HG02885 (cell line): ENCODE measurements around the gene PNPLA5.
A peak's percentile ranks its signal among the peaks of the same experiment; 100 is the strongest.
"Not testable (repeated sequence)": the region's sequence is repeated elsewhere in the genome, so short reads cannot be mapped to it uniquely, and the experiment has no call there.

ENCODE experiments used
- ATAC-seq: cut with Tn5 transposase; IDR thresholded peaks from one replicate; pipeline ENCODE4 v1.9.1; 2021; ENCODE audit warnings: mild to moderate bottlenecking; ENCODE audit not compliant: unreplicated experiment, poor library complexity

The PNPLA5 gene

DNA sequence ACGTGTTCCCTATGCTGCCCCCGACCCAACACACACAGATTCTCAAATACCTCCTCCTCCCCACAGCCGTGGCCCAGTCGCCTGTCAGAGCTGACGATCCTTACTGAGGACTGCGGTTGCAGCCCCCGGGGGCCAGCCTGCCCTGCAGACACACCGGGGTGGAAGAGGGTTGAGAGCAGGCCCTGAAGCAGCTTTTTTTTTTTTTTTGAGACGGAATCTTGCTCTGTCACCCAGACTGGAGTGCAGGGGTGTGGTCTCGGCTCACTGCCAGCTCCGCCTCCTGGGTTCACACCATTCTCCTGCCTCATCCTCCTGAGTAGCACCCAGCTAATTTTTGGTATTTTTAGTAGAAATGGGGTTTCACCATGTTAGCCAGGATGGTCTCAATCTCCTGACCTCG, 11.2 kb upstream of the PNPLA5 start:
- ATAC-seq, result not testable (repeated sequence)

DNA sequence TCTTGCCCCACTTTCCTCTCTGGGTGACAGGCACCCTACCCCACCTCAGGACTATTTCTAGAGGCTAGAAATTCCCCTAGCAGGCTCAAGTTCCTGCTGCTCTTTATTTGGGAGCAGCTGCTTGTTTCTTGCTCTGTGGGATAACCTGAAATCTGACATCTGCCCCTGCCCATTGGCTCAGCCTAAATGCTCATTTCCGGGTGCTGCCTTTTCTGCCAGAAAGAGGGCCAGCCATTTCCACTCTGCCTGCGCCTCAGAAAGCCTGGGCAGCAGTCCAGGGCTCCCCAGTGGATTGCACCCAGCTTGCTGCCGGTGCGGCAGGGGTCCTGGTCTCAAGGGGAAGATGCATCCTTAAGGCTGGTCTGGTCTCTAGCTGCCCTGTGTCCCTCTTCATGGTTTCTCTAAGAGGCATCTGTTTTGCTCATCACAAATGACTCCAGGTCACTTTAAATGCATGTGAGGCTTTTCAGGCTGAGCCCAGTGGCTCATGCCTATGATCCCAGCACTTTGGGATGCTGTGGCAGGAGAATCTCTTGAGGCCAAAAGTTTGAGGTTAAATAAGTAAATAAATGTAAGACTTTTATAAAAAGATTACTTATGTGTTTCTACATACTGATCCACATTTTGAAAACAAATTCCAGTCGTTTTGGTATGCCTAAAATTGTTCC, 10.3 kb upstream of the PNPLA5 start:
- ATAC-seq, result no peak

DNA sequence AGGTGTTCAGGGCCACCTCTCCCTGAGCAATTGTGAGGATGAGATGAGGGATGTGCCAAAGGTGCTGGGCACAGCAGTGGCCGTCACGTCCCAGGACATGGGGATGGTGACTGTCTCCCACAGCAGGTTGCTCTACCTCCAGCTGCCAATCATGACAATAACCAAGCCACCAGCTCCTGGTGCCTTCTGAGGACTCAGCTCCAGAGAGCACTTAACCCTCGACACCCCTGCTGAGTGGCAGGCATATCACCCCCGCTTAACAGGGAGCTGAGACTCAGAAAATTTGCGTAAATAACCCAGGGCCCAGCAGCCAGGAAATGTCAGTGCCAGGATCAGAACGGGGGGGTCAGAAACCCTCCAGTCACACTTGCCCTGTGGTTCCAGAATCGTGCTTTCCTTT, 8.4 kb upstream of the PNPLA5 start:
- ATAC-seq, result no peak

DNA sequence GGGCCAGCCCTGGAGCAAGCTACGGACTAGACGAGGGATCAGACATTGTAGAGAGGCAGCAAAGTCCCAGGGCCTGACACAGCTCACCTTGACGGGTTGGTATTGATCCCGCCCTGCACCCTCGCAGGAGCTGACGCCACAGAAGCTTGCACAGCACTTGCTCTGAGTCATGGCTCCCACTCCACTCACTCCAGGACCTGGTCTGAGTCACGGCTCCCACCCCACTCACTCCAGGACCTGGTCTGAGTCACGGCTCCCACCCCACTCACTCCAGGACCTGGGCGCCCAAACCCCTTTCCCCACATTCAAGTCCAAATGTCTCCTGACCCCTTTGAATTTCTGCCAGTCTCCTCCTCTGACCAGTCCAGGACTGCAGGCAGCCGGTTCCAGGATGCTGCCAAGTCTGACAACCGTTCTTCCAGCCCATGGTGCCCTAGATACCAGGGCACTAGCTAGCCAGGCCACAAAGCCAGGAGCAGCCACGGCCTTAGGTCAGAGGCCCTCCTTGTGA, 6.0 kb upstream of the PNPLA5 start:
- no peak for ATAC-seq

DNA sequence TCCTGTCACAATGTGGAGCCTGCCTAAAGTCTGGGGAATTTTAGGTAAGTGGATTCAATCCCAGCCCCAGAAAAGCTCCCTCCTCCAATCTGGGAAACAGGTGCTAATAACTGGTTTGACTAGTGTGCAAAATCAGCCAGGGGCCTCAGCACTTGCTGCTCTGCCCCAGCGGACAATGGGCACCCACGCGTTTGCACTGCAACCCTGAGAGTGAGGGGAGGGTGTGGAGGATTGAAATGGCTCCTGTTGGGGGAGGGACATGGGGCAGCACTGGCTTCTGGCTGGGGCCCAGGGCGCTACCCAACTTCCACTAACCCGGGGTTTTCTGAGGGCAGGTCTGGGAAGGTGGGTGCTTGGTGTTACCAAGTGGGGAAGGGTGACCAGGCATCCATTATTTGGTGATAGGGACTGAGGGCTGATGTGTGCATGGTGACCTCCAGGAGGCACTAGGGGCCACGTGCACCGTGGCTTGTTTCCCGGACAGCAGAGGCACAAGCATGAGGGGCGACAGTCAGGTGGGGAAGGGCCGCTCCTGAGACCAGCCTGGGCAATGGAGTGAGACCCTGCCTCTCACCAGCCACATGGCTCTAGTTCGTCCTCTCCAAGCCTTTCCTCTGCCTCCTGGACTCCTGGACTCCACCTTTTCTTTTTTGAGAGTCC, 4.3 kb upstream of the PNPLA5 start:
- no peak for ATAC-seq

DNA sequence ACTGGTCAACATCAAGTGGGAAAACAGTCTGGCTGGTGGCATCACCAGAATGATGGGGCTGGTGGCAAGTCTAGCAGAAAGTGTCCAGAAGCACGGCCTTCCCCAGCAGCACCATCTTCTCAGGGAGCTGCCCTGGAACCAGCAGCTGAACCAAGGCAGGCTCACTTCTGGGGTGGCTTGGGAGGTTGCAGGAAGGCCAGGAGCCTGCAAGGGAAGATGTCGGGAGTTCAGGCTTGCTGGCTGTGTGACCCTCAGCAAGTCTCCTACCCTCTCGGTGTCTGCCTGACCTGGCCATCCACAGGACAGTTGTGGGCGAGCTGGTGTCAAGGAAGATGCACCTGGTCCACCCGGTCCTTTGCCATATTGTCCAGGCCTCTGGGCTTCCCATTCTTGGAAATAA, 2.3 kb upstream of the PNPLA5 start:
- no peak for ATAC-seq

DNA sequence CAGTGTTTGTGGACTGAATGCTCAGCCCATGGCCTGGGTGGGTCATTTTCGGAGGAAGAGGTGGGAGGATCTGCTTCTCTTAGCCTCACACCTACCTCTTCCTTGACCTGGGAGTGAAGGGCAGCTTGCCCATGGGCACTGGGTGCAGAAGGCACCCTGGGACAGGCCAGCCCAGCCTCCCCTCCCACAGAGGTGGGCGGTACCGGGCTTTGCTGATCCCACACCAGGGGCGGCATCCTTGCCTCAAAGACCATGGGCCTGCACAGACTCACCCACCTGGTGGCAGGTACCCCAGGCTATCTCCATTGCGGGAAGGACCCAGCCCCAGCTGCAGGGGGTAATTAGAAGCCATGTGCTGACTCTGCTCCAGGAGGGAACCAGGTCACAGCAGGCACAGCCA, 1.5 kb upstream of the PNPLA5 start:
- ATAC-seq, result no peak

DNA sequence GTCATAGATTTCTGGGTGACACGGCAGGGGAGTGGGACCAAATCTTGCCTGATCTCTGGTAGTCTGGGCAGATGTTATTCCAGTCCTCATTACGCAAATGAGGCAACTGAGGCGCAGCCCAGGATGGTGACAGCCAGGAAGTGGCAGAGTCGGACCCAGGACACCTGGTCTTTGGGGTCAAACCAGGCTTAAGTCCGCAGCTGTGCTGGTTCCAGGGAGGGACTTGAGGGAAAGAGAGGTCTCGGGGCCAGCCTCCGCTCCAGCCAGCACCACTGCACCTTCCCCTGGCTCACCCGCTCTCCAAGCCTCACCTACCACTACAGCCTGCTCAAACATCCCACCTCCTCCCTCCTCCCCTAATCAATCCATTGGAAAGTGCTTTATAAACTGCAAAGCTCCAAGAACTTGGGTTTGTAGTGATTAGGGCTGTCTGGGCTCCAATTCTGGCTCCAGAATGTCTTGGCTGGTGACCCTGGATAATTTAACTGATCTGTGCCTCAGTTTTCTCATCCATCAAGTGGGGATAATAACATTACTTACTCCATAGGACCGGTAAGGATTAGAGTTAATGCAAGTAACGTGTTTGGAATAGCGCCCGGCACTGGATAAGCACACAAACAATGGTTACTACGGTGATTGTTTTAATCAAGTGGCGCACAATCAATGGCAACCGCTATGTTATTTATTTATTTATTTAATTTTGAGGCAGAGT, 526 bp upstream of the PNPLA5 start:
- no peak for ATAC-seq

DNA sequence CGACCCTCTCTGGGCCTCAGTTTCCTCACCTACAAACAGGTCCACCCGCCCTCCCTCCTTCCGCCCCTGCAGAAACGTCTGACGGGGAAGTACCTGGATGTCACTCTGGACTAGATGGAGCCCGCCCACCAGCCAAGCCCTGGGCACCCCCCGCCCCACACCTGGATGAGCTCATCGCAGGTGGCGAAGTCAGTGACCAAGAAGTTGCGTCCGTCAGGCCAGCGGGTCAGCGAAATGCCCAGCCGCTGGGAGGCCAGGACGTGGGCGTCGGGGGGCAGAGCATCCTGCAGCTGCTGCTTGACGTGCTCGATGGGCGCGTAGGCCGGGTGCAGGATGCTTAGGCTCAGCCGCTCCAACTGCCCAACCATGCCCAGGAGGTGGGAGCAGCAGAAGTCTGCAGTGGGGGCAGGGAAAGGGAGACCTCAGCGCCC, 897 bp downstream of the PNPLA5 start:
- ATAC-seq, result no peak

DNA sequence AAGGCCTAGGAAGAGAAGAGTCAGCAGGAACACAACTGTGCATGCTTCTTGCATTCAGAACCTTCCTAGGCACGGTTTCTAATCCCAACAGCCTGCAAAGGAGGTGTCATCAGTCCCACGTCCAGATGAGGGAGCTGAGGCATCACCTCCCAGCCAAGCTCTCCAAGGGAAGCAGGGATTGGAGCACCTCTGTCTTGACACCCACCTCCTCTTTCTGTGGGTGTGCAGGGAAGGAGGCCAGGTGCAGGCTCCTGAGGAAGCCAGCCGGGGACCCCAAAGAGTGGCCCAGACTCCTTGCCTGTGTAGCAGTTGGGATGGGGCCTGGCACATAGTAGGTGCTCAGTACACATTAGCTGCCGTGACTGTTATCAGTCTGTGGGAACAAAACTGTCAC, 2.0 kb downstream of the PNPLA5 start:
- ATAC-seq, result no peak

DNA sequence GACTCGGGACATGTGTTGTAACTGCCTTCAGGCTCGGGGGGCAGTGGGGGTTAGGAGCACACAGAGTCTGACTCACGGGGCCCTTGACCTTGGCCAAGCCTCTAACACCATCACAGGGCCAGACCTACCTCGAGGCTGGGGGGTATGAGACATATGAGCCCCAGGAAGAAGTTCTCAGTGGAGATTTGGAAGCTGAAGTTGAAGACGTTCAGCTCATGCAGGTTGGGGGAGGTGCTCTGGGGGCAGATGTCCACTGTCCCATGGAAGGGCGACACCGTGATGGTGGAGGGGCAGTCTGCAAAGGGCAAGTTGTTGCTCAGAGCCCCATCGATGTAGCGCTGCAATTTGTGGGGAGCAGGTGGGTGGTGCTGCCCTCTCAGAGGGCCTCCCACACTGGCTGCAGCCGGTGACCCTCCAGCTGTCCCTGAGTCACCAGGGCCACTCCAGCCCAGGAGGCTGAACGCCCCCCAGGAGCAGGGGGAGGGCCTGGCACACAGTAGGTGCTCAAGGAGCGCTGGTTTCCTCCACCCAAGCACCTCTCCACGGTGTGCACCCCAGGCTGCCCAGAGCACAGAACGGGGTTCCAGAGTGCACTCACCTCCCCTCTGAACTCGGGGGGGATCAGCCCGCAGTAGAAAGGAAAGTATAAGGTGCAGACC, 2.5 kb downstream of the PNPLA5 start:
- no peak for ATAC-seq

DNA sequence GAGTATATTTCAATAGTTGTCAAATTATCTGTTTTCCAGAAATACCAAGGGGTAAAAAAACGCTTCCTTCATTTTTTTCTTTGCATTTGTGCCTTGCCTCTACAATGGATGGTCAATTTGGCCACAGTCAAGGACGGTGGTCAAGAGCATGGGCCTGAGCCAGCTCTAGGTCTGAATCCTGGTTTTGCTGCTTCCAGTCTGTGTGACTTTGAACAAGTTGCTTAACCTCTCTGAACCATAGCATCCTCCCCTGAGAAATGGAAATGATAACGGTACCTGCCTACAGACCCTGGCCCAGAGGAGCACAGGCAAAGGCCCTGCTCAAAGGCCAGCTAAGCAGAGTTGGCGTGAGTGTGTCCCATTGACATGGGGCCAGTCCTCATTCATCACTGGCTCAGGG, 3.1 kb downstream of the PNPLA5 start:
- ATAC-seq, result no peak

DNA sequence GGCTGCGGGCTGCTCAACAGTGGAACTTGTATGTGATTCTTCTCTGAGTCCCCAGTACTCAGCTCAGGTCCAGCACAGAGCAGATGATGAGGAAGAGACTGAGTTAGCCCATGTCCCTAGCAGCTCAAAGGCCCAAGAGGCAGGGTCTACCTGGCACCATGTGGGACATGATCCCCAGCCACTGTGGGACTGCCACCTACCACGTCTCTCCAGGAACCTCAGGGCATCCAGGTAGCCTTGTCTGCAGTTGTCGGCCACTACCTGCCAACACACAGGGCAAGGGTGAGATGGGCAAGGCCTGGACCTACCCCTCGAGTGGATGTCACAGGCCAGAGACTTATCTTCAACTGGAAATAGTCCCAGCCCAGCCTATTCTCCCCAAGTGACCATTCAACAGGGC, 4.4 kb downstream of the PNPLA5 start:
- no peak for ATAC-seq

DNA sequence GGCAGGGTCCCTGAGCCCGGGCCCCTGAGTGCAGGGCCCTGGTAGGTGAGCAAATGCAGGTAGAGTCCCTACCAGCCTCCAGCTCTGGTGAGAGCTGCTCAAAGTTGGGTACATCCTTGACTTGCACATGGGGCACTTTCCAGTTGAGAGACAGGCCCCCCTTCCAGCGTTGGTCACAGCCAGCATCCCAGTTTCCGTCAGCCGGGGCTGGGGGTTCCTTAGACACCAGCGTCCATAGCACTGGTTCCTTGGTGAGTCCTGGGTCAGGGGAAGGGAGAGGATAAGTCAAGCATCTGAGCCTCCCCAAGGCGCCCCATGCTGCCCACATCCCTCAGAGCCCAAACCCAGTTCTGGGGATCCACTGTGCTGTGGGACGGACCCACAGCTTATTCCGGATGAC, 5.6 kb downstream of the PNPLA5 start:
- no peak for ATAC-seq

DNA sequence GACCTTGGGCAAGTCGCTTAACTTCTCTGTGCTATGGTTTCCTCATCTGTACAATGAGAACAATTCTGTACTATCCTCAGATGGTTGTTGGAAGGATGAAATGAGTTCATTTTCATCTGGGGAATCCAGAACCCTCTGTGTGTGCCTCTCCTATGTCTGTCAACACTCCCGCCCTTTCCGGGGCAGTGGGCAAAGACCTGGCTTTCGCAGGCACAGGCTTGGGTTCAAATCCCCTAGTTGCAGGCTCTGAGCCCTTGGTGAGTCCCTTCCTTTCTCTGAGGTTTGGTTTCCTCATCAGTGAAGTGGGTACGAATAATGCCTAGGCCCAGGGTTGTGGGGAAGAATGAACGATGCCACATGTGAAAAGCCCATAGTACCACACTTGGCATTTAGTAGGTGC, 6.0 kb downstream of the PNPLA5 start:
- ATAC-seq, result no peak

DNA sequence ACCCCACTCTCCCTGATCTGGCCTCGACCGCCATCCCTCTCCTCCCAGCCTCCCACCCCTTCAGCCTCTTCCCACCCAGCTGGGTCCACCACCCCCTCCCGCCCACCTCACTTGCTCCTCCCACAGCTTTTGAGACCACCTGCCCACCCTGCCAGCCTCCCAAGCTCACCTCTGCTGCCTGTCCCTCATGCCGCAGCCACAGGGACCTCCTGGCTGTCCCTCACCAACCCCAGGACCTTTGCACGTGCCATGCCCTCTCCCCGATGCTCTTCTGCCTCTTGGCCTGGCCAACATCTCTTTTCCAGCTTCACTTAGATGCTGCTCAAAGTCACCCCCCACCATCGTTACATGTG, 6.5 kb downstream of the PNPLA5 start:
- no peak for ATAC-seq

DNA sequence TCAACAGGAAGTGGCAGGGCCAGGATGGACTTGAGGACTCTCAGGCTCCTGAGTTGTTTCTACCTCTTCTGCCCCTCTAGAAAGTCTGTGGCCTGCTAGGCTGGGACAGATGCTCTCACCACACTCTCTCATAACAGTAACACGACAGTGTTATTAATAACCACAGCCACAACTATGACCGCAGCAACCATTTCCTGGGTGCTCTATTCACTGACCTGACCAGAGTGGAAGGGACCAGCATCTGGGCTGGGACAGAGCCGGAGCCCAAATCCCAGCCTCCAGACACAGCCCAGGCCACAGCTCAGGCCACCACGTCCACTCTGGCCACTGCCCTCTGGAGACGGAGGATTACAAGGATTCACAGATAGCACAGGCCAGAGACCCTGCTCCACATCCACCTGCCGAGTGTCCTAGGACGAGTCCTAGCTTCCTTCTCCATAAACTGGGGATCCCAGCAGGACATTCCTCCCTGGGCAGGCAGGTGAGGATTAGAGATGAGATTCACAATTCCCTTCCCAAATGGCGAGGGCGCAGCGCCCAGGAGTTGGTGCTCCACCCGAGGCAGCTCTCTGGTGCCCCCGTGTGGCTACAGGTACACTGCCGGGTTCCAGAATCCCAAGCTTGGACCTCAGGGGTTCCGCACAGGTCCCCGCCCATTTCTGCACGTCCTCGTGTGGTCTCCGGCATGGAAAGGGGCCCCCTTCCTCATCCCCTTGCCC, 7.1 kb downstream of the PNPLA5 start:
- peak; percentile 74 for ATAC-seq

DNA sequence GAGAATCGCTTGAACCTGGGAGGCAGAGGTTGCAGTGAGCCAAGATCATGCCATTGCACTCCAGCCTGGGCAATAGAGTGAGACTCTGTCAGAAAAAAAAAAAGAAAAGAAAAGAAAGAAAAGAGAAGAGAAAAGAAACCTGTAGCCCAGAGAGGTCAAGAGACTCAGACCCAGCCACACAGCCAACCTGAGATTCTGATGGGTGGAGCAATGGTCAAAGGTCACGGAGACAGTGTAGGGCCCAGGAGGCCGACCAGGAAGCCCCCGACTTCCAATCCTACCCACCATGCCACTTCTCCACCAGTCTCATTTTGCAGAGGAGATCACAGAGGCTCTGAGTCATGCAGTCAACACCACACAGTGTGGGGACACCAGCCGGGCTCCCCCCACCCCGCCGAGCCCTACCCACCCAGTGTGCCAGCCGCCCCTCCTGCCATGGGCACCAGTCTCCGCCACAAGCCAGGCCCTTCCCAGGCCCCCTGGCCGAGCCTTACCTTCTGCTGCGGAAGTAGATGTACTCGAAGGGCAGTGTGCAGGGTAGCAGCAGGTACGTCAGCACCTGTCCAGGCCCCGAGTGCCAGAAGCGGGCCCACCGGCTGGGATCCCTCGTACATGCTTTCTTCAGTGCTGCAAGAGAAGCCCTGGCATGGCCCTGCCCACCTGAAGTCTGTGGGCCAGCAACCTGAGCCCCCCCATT, 7.9 kb downstream of the PNPLA5 start:
- no peak for ATAC-seq

DNA sequence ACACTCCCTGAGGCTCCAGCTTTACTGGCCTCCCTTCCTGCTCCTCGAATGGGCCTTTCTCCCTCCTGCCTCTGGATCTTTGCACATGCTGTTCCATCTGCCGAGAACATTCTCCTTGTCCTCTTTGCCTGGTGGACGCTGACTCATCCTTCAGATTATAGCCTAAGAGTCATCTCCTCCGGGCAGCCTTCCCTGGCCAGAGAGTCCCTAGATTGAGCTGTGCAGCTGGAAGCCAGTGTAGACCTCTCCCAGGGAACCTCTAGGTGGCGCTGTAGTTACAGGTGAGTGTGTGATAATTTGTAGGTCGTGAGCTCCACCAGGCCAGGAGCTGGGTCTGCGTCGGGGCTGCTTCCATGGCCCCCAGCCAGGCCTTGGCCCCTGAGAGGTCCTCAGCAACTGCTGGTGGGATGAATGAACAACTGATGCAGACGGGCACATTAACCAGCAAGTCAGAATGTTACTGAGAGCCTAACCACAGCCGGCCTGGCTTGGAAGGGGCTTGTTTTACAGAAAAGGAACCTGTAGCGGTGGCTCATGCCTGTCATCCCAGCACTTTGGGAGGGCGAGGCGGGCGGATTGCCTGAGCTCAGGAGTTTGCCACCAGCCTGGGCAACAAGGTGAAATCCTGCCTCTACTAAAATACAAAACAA, 8.7 kb downstream of the PNPLA5 start:
- no peak for ATAC-seq
